GM23338 (cell line): ENCODE data around the gene NUMB. TPM values are rescaled to one million over a fixed set of nuclear protein-coding genes. Genes with fewer than 3 reads are reported as not detected.

Experiments
- ATAC-seq: fragments of 200-7000 bp; cut with Tn5 transposase; 3 replicates; pipeline ENCODE4 v1.9.1; 2020
- DNase-seq: peaks from one replicate; pipeline ENCODE4 v3.0.0-alpha.2; 2015; ENCODE audit warnings: low spot score
- H2AFZ ChIP-seq: fragments of 200-600 bp; sonication (generic); 2 replicates; pipeline ENCODE4 v1.8.0; 2016; ENCODE audit warnings: antibody characterized with exemption, mild to moderate bottlenecking, moderate library complexity
- H3F3A ChIP-seq: fragments of 200-600 bp; sonication (generic); replicated peaks from 2 replicates; pipeline ENCODE4 v1.8.0; 2017; ENCODE audit warnings: antibody characterized with exemption, mixed run types, low read depth
- H3K27ac ChIP-seq: fragments of 200-600 bp; sonication (generic); 2 replicates; pipeline ENCODE4 v1.6.1; 2016; ENCODE audit warnings: low read depth
- H3K27me3 ChIP-seq: fragments of 200-600 bp; sonication (generic); 2 replicates; pipeline ENCODE4 v1.8.0; 2016; ENCODE audit warnings: mild to moderate bottlenecking, mixed run types, moderate library complexity; ENCODE audit not compliant: insufficient read depth
- H3K36me3 ChIP-seq: fragments of 200-600 bp; sonication (generic); 2 replicates; pipeline ENCODE4 v1.8.0; 2016; ENCODE audit warnings: mild to moderate bottlenecking; ENCODE audit not compliant: insufficient read depth
- H3K4me1 ChIP-seq: fragments of 200-600 bp; sonication (generic); 2 replicates; pipeline ENCODE4 v1.8.0; 2016; ENCODE audit warnings: mild to moderate bottlenecking, moderate library complexity; ENCODE audit not compliant: insufficient read depth
- H3K4me2 ChIP-seq: fragments of 200-600 bp; sonication (generic); 2 replicates; pipeline ENCODE4 v1.7.1; 2017; ENCODE audit warnings: mixed run types
- H3K4me3 ChIP-seq: fragments of 200-600 bp; sonication (generic); 2 replicates; pipeline ENCODE4 v1.6.1; 2016; ENCODE audit warnings: mixed run types
- H3K79me2 ChIP-seq: fragments of 200-600 bp; sonication (generic); replicated peaks from 2 replicates; pipeline ENCODE4 v1.8.0; 2017; ENCODE audit warnings: mild to moderate bottlenecking; ENCODE audit not compliant: insufficient read depth
- H3K9me2 ChIP-seq: fragments of 200-600 bp; sonication (generic); 2 replicates; pipeline ENCODE4 v1.8.0; 2017; ENCODE audit not compliant: insufficient read depth
- H4K20me1 ChIP-seq: fragments of 200-600 bp; sonication (generic); replicated peaks from 2 replicates; pipeline ENCODE4 v1.8.0; 2017; ENCODE audit warnings: mild to moderate bottlenecking; ENCODE audit not compliant: insufficient read depth
- H3K27ac Mint-ChIP-seq: 2 replicates; pipeline ENCODE4 v1.8.0; 2020; ENCODE audit warnings: inconsistent platforms, mild to moderate bottlenecking, moderate library complexity, mixed read lengths
- H3K27me3 Mint-ChIP-seq: 3 replicates; pipeline ENCODE4 v1.8.0; 2022; ENCODE audit warnings: low read depth, mild to moderate bottlenecking, moderate library complexity, mixed read lengths, inconsistent platforms; ENCODE audit not compliant: insufficient read depth, poor library complexity
- H3K36me3 Mint-ChIP-seq: 3 replicates; pipeline ENCODE4 v1.8.0; 2021; ENCODE audit warnings: low read depth, mild to moderate bottlenecking, inconsistent platforms, moderate library complexity, mixed read lengths
- H3K4me1 Mint-ChIP-seq: 3 replicates; pipeline ENCODE4 v1.8.0; 2020; ENCODE audit warnings: mild to moderate bottlenecking, inconsistent platforms, mixed read lengths
- H3K4me3 Mint-ChIP-seq: 3 replicates; pipeline ENCODE4 v1.8.0; 2021; ENCODE audit warnings: moderate library complexity, mild to moderate bottlenecking, inconsistent platforms, mixed read lengths
- H3K9me3 Mint-ChIP-seq: 3 replicates; pipeline ENCODE4 v1.8.0; 2020; ENCODE audit warnings: moderate library complexity, mild to moderate bottlenecking, inconsistent platforms, mixed read lengths
- CREB1 ChIP-seq: fragments of 250-450 bp; sonication (Bioruptor Pico); IDR thresholded peaks from 2 replicates; pipeline ENCODE4 v1.5.0; 2020; ENCODE audit warnings: low read depth, mild to moderate bottlenecking, moderate library complexity
- POLR2AphosphoS5 ChIP-seq: IDR thresholded peaks from 2 replicates; pipeline ENCODE4 v1.6.1; 2016; ENCODE audit warnings: antibody characterized with exemption, low read depth
- STAT1 ChIP-seq: IDR thresholded peaks from one replicate; pipeline ENCODE4 v1.6.1; 2016; ENCODE audit warnings: antibody characterized with exemption; ENCODE audit not compliant: unreplicated experiment
- ZNF331 ChIP-seq: fragments of 250-450 bp; sonication (Bioruptor Pico); IDR thresholded peaks from 2 replicates; pipeline ENCODE4 v1.5.0; 2020; ENCODE audit warnings: low read depth, mild to moderate bottlenecking, moderate library complexity
- long read RNA-seq: library from polyadenylated mRNA; unstranded; transcript quantifications from one replicate; pipeline ENCODE4 v2.0.0, GENCODE V29; 2020; ENCODE audit not compliant: unreplicated experiment
- polyA plus RNA-seq: library from polyadenylated mRNA; unstranded; fragments of >200 nt; fragmentation: Nextera tagmentation; extraction: Ambion mirVana; gene quantifications from 2 replicates; pipeline ENCODE4 v1.2.1, GENCODE V29; 2016
- total RNA-seq: library from RNA; depleted of rRNA; stranded (reverse); fragments of >200 nt; shearing (Covaris generic); gene quantifications from 2 replicates; pipeline ENCODE4 v1.2.3, GENCODE V29; 2014; rRNA removed
- TF ChIP-seq, protein P1 (sequence below): IDR thresholded peaks from one replicate; pipeline ENCODE4 v1.6.1; 2018; ENCODE audit warnings: antibody characterized with exemption; ENCODE audit not compliant: unreplicated experiment

The NUMB gene
- 34.3 and 36.7 TPM in 2 replicates for total RNA-seq
- polyA plus RNA-seq, result 30.2 and 32.1 TPM in 2 replicates
- long read RNA-seq, partial matches to known transcripts, result 1 of 7 reads
- long read RNA-seq, other reads (novel, unspliced or antisense), result 2 of 7 reads

DNA sequence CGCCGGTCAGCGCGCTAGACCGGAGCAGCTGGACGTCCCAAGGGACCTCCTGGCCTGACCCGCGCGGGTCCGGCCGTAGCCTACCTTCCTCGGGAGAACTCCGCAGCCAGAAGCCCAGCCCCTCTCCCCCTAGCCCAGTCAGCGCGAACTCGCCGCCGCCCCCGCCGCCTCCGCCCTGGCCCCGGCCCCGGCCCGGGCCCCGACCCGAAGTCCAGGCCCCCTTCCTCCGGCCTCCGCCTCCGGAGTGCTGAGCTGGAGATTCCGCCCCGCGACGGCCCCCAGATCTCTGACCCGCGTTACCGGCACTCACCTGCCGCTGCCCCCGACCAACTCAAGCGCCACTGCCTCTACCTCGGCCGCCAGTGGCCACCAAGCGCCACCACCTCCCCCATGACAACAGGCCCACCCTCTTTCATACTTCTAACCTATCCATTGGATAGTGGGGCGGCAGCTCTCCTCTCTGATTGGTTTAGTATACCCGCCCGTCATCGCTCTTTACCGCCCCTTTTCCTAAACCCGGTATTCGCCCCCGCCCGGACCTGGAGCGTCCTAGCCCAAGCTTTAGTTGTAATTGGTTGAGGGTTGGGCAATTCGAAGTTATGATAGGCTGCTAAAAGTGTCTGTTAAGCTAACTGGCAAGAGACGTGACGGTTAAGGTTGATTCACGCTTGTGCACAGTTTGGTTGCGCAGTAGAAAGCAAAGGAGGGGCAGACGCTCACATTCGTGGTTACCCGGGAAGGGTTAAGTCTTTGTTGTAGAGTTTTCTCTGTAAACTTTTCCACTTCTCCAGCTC lies at the start of gene NUMB:
NUMB (minus strand) TSS at position 364 of the 794 bp plus-strand sequence. CDS start 102,795 bp downstream, outside the sequence.
- ATAC-seq (peak; percentile 90), DNase-seq (peak; percentile 100)
- H3F3A ChIP-seq, result no peaks in the 10 kb centered on the region
- no peaks in the 10 kb centered on the region for H3K36me3 ChIP-seq
- H3K9me3 Mint-ChIP-seq, result no peaks in the 10 kb centered on the region; the same call in 2 of the 3 replicates
- H4K20me1 ChIP-seq, result peaks cover 23% of the 10 kb centered on the region
- H3K79me2 ChIP-seq, result peaks cover 46% of the 10 kb centered on the region
- no peaks in the 10 kb centered on the region for H3K36me3 Mint-ChIP-seq
- peak within 1 kb of the TSS; percentile 99 for H3K27ac Mint-ChIP-seq
- peak within 1 kb of the TSS; percentile 67 for H3K27ac ChIP-seq
- peaks cover 16% of the 10 kb centered on the region for H3K4me1 ChIP-seq
- H2AFZ ChIP-seq, result peak within 1 kb of the TSS; percentile 49; the same call in 1 of the 2 replicates
- peak within 1 kb of the TSS; percentile 84 for H3K4me3 ChIP-seq
- peak; percentile 90 for TF ChIP-seq CREB1 (CRISPR knock-in tag)
- TF ChIP-seq, protein P1, sequence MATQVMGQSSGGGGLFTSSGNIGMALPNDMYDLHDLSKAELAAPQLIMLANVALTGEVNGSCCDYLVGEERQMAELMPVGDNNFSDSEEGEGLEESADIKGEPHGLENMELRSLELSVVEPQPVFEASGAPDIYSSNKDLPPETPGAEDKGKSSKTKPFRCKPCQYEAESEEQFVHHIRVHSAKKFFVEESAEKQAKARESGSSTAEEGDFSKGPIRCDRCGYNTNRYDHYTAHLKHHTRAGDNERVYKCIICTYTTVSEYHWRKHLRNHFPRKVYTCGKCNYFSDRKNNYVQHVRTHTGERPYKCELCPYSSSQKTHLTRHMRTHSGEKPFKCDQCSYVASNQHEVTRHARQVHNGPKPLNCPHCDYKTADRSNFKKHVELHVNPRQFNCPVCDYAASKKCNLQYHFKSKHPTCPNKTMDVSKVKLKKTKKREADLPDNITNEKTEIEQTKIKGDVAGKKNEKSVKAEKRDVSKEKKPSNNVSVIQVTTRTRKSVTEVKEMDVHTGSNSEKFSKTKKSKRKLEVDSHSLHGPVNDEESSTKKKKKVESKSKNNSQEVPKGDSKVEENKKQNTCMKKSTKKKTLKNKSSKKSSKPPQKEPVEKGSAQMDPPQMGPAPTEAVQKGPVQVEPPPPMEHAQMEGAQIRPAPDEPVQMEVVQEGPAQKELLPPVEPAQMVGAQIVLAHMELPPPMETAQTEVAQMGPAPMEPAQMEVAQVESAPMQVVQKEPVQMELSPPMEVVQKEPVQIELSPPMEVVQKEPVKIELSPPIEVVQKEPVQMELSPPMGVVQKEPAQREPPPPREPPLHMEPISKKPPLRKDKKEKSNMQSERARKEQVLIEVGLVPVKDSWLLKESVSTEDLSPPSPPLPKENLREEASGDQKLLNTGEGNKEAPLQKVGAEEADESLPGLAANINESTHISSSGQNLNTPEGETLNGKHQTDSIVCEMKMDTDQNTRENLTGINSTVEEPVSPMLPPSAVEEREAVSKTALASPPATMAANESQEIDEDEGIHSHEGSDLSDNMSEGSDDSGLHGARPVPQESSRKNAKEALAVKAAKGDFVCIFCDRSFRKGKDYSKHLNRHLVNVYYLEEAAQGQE, result no peak
- TF ChIP-seq ZNF331 (CRISPR knock-in tag), result no peak
- peak; percentile 93 for TF ChIP-seq POLR2AphosphoS5
- H3K4me2 ChIP-seq, result peak within 1 kb of the TSS; percentile 90
- H3K4me3 Mint-ChIP-seq, result peak within 1 kb of the TSS; percentile 94
- H3K4me1 Mint-ChIP-seq, result peaks cover 33% of the 10 kb centered on the region
- H3K27me3 ChIP-seq, result no peaks in the 10 kb centered on the region
- H3K9me2 ChIP-seq, result no peaks in the 10 kb centered on the region
- peaks cover 16% of the 10 kb centered on the region for H3K27me3 Mint-ChIP-seq

DNA sequence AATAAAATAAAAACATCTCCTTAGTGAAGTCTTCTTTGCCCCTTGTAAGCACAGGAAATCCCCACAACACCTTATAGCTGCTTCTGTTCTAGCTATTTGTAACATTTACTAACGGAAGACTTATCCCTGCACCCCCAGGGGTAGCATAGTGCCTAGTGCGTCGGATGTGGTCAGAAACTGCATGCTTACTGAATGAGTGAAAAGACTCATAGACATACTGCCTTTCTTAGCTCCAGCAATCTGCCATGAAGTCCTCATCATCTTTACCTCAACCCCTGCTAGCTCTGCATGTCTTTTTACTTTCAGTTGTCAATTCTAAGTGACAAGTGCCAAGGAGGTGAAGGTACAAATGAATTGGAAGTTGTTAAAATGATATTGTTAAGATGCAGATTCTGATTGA lies 45.3 kb upstream of the NUMB start:
- Mint-ChIP-seq H3K36me3 (peaks cover 21% of the 10 kb centered on the region; the same call in 2 of the 3 replicates), H3K27me3 (peaks cover 10% of the 10 kb centered on the region), H3K4me1 (peaks cover 13% of the 10 kb centered on the region), H3K27ac (no peak overlapping the region), H3K9me3 (no peaks in the 10 kb centered on the region), H3K4me3 (no peak overlapping the region)
- H3K27me3 ChIP-seq, result no peaks in the 10 kb centered on the region
- H4K20me1 ChIP-seq, result no peaks in the 10 kb centered on the region
- H3K4me2 ChIP-seq, result no peak overlapping the region
- no peak for DNase-seq
- no peaks in the 10 kb centered on the region for H3K79me2 ChIP-seq
- H2AFZ ChIP-seq, result no peak overlapping the region
- no peak overlapping the region for H3K27ac ChIP-seq
- ATAC-seq, result no peak
- H3K36me3 ChIP-seq, result no peaks in the 10 kb centered on the region
- no peaks in the 10 kb centered on the region for H3K9me2 ChIP-seq
- H3K4me3 ChIP-seq, result no peak overlapping the region
- TF ChIP-seq ZNF331 (CRISPR knock-in tag) (no peak), CREB1 (CRISPR knock-in tag) (no peak), STAT1 (no peak), POLR2AphosphoS5 (no peak)
- TF ChIP-seq, protein P1, result no peak
- H3K4me1 ChIP-seq, result peaks cover 20% of the 10 kb centered on the region
- peaks cover 20% of the 10 kb centered on the region for H3F3A ChIP-seq
